ENCODE measurements around the gene ELFN1. TPM values are rescaled to one million over a fixed set of nuclear protein-coding genes. Genes with fewer than 3 reads are reported as not detected.

The ELFN1 gene
- total RNA-seq, 1 donor from 2014 or later, result 1.4 TPM

DNA sequence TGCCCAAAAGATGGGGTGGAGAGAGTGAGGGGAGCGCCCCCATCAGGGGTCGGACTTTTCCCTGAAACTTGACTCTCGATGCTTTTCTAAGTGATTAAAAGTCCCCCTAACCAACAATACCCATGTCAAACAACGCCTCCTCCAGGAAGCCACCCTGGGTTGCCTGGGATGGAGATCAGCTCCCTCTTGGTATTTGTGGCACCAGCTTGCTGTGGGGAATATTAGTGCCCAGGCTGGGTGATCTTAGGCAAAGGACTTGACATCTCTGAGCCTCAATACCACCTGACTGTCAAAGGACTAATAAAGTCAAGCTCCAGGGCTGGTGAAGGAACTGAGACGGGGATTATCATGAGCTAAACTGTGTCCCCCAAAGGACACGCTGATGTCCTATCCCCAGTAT lies 18.2 kb upstream of the ELFN1 start:
- no peaks in the 10 kb centered on the region for H3K9me3 ChIP-seq
- no peak for DNase-seq
- H3K4me3 ChIP-seq, result no peak overlapping the region
- intact Hi-C loops (cut with DNase I), result no loop called here
- TF ChIP-seq, protein P1, sequence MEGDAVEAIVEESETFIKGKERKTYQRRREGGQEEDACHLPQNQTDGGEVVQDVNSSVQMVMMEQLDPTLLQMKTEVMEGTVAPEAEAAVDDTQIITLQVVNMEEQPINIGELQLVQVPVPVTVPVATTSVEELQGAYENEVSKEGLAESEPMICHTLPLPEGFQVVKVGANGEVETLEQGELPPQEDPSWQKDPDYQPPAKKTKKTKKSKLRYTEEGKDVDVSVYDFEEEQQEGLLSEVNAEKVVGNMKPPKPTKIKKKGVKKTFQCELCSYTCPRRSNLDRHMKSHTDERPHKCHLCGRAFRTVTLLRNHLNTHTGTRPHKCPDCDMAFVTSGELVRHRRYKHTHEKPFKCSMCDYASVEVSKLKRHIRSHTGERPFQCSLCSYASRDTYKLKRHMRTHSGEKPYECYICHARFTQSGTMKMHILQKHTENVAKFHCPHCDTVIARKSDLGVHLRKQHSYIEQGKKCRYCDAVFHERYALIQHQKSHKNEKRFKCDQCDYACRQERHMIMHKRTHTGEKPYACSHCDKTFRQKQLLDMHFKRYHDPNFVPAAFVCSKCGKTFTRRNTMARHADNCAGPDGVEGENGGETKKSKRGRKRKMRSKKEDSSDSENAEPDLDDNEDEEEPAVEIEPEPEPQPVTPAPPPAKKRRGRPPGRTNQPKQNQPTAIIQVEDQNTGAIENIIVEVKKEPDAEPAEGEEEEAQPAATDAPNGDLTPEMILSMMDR (IDR thresholded peaks at IDR 0.05), result no peak
- H3K36me3 ChIP-seq, result no peaks in the 10 kb centered on the region
- H3K27ac ChIP-seq, result no peak overlapping the region
- no peaks in the 10 kb centered on the region for H3K4me1 ChIP-seq
- peaks cover 63% of the 10 kb centered on the region for H3K27me3 ChIP-seq (ENCODE audit: low read depth)
- ATAC-seq, result no peak

DNA sequence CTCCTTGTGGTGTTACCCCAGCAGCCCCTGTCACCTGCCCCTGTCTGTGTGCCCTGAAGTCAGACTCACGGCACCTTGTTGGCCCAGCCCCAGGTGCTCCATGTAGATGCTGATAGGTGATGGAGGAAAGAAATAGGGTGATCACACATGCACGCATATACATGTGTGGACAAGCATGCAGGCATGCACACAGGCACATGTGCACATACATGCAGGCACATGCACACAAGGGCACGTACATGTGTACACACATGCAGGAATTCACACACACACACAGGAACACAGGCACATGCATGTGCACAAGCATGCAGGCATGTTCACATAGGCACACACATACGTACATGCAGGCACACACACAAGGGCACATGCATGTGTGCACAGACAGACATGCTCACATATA lies 16.6 kb upstream of the ELFN1 start:
- TF ChIP-seq, protein P1 (IDR thresholded peaks at IDR 0.05), result no peak
- DNase-seq, result no peak
- peaks cover 60% of the 10 kb centered on the region for H3K27me3 ChIP-seq (ENCODE audit: low read depth)

DNA sequence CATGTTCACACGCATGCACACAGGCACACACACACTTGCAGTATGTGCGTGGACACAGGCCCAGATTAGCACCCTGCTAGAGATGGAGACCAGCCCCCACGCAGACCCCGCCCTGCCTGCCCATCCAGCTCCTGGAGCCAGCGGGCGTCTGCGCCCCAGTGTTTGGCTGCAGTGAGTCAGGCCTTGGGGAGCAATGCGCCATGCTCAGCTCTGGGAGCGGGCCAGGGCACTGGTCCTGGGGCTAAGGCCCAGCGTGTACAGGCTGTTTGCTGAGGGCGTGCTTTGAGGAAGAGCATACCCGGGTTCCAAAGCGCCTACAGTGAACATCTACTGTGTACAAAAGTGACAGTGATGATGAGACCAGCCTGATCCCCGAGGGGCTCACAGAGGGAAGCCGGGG lies 16.0 kb upstream of the ELFN1 start:
- Histone ChIP-seq H3K27ac (no peak overlapping the region), H3K4me3 (no peak overlapping the region), H3K9me3 (no peaks in the 10 kb centered on the region), H3K4me1 (no peaks in the 10 kb centered on the region), H3K36me3 (no peaks in the 10 kb centered on the region), H3K27me3 (ENCODE audit: low read depth) (peaks cover 54% of the 10 kb centered on the region)
- ATAC-seq (no peak), DNase-seq (no peak)
- TF ChIP-seq, protein P1 (IDR thresholded peaks at IDR 0.05), result no peak
- intact Hi-C loops (cut with DNase I), result no loop called here

More for the DNA sequence above, 16.6 kb upstream of the ELFN1 start:
- Histone ChIP-seq H3K9me3 (no peaks in the 10 kb centered on the region), H3K27ac (no peak overlapping the region), H3K4me1 (no peaks in the 10 kb centered on the region), H3K4me3 (no peak overlapping the region), H3K36me3 (no peaks in the 10 kb centered on the region)
- ATAC-seq, result no peak
- intact Hi-C loops (cut with DNase I), result no loop called here

- Histone ChIP-seq H3K36me3 (no peaks in the 10 kb centered on the region), H3K4me3 (no peak overlapping the region), H3K27ac (no peak overlapping the region), H3K9me3 (no peaks in the 10 kb centered on the region), H3K4me1 (no peaks in the 10 kb centered on the region), H3K27me3 (ENCODE audit: low read depth) (peaks cover 46% of the 10 kb centered on the region)
- intact Hi-C loops (cut with DNase I), result no loop called here
- ATAC-seq (no peak), DNase-seq (no peak)
- TF ChIP-seq, protein P1 (IDR thresholded peaks at IDR 0.05), result no peak
Observed at GRCh38 chr7:1654738-1655475, 15.2 kb upstream of the ELFN1 start.

GRCh38 chr7:1659696-1660095 lies 10.4 kb upstream of the ELFN1 start:
- TF ChIP-seq, protein P1 (IDR thresholded peaks at IDR 0.05), result no peak
- peaks cover 55% of the 10 kb centered on the region for H3K27me3 ChIP-seq (ENCODE audit: low read depth)
- intact Hi-C loops (cut with DNase I), result no loop called here

More at GRCh38 chr7:1659696-1660095, 10.4 kb upstream of the ELFN1 start:
- H3K27ac ChIP-seq, result no peak overlapping the region
- H3K4me3 ChIP-seq, result no peak overlapping the region
- no peaks in the 10 kb centered on the region for H3K9me3 ChIP-seq
- ATAC-seq (no peak), DNase-seq (no peak)
- H3K4me1 ChIP-seq, result peaks cover 8% of the 10 kb centered on the region
- no peaks in the 10 kb centered on the region for H3K36me3 ChIP-seq

Data from lower lobe of right lung (tissue), 2 donors.